Measurements from ENCODE around the gene CD200.

The CD200 gene

GRCh38 chr3:112335434-112335781 lies 2.5 kb downstream of the CD200 start:
- Histone ChIP-seq H3K4me3 (ENCODE audit: low read length, poor library complexity, severe bottlenecking) (peak overlapping the region; percentile 85), H3K36me3 (ENCODE audit: insufficient read depth, low read length) (no peaks in the 10 kb centered on the region), H3K9me3 (ENCODE audit: insufficient read depth, low read depth, low read length) (no peaks in the 10 kb centered on the region), H4K20me1 (ENCODE audit: insufficient read depth, low read length, poor library complexity, severe bottlenecking) (no peaks in the 10 kb centered on the region), H3K4me2 (ENCODE audit: low read depth, low read length, poor library complexity, severe bottlenecking) (peak overlapping the region; percentile 83), H3F3A (ENCODE audit: low read depth) (no peaks in the 10 kb centered on the region), H3K27me3 (ENCODE audit: insufficient read depth, low read length, poor library complexity, severe bottlenecking) (no peaks in the 10 kb centered on the region), H3K9me2 (replicated peaks; ENCODE audit: low read depth, low read length) (no peaks in the 10 kb centered on the region), H3K9ac (ENCODE audit: low read depth, low read length, poor library complexity, severe bottlenecking) (peak overlapping the region; percentile 18), H3K79me2 (ENCODE audit: insufficient read depth, low read length) (peaks cover 69% of the 10 kb centered on the region), H2AFZ (ENCODE audit: low read length) (no peak overlapping the region), H3K4me1 (ENCODE audit: insufficient read depth, low read length, poor library complexity, severe bottlenecking) (peaks cover 57% of the 10 kb centered on the region)
- no peak for TF ChIP-seq EZH2phosphoT487 (IDR thresholded peaks at IDR 0.05; ENCODE audit: borderline replicate concordance)
- TF ChIP-seq CTCF (conservative IDR thresholded peaks at IDR 0.05; ENCODE audit: low read length) = no peak

- H3K27me3 ChIP-seq (ENCODE audit: insufficient read depth, low read length, poor library complexity, severe bottlenecking) = no peaks in the 10 kb centered on the region
- H3F3A ChIP-seq (ENCODE audit: low read depth) = no peaks in the 10 kb centered on the region
- H3K9ac ChIP-seq (ENCODE audit: low read depth, low read length, poor library complexity, severe bottlenecking) = no peak overlapping the region
- no peaks in the 10 kb centered on the region for H3K9me2 ChIP-seq (replicated peaks; ENCODE audit: low read depth, low read length)
- peaks cover 73% of the 10 kb centered on the region for H3K79me2 ChIP-seq (ENCODE audit: insufficient read depth, low read length)
- peaks cover 63% of the 10 kb centered on the region for H3K4me1 ChIP-seq (ENCODE audit: insufficient read depth, low read length, poor library complexity, severe bottlenecking)
- no peak for TF ChIP-seq EZH2phosphoT487 (IDR thresholded peaks at IDR 0.05; ENCODE audit: borderline replicate concordance)
- TF ChIP-seq CTCF (conservative IDR thresholded peaks at IDR 0.05; ENCODE audit: low read length) = no peak
- peak overlapping the region; percentile 4 for H3K4me3 ChIP-seq (ENCODE audit: low read length, poor library complexity, severe bottlenecking)
- peak overlapping the region; percentile 33 for H3K4me2 ChIP-seq (ENCODE audit: low read depth, low read length, poor library complexity, severe bottlenecking)
- no peaks in the 10 kb centered on the region for H3K9me3 ChIP-seq (ENCODE audit: insufficient read depth, low read depth, low read length)
- H2AFZ ChIP-seq (ENCODE audit: low read length) = no peak overlapping the region
- H3K36me3 ChIP-seq (ENCODE audit: insufficient read depth, low read length) = no peaks in the 10 kb centered on the region
- H4K20me1 ChIP-seq (ENCODE audit: insufficient read depth, low read length, poor library complexity, severe bottlenecking) = no peaks in the 10 kb centered on the region
Observed at GRCh38 chr3:112338021-112338726, 5.2 kb downstream of the CD200 start.

GRCh38 chr3:112338727-112339056 lies 5.7 kb downstream of the CD200 start:
- Histone ChIP-seq H3K4me2 (ENCODE audit: low read depth, low read length, poor library complexity, severe bottlenecking) (peak overlapping the region; percentile 33), H3K79me2 (ENCODE audit: insufficient read depth, low read length) (peaks cover 71% of the 10 kb centered on the region)

More at GRCh38 chr3:112338727-112339056, 5.7 kb downstream of the CD200 start:
- no peak overlapping the region for H2AFZ ChIP-seq (ENCODE audit: low read length)
- H3K27me3 ChIP-seq (ENCODE audit: insufficient read depth, low read length, poor library complexity, severe bottlenecking) = no peaks in the 10 kb centered on the region
- no peaks in the 10 kb centered on the region for H4K20me1 ChIP-seq (ENCODE audit: insufficient read depth, low read length, poor library complexity, severe bottlenecking)
- H3K9me2 ChIP-seq (replicated peaks; ENCODE audit: low read depth, low read length) = no peaks in the 10 kb centered on the region
- no peak overlapping the region for H3K4me3 ChIP-seq (ENCODE audit: low read length, poor library complexity, severe bottlenecking)
- TF ChIP-seq EZH2phosphoT487 (IDR thresholded peaks at IDR 0.05; ENCODE audit: borderline replicate concordance) (no peak), CTCF (conservative IDR thresholded peaks at IDR 0.05; ENCODE audit: low read length) (no peak)
- no peak overlapping the region for H3K9ac ChIP-seq (ENCODE audit: low read depth, low read length, poor library complexity, severe bottlenecking)
- H3K36me3 ChIP-seq (ENCODE audit: insufficient read depth, low read length) = no peaks in the 10 kb centered on the region
- H3K4me1 ChIP-seq (ENCODE audit: insufficient read depth, low read length, poor library complexity, severe bottlenecking) = peaks cover 62% of the 10 kb centered on the region
- H3K9me3 ChIP-seq (ENCODE audit: insufficient read depth, low read depth, low read length) = no peaks in the 10 kb centered on the region
- H3F3A ChIP-seq (ENCODE audit: low read depth) = no peaks in the 10 kb centered on the region

Measured in Loucy (cell line).